Heart left ventricle (tissue), 16 donors: ENCODE results near the gene MED17. TPM values are rescaled to one million over a fixed set of nuclear protein-coding genes. Genes with fewer than 3 reads are reported as not detected.
A peak's percentile ranks its signal among the peaks of the same experiment; 100 is the strongest.
"Not testable (repeated sequence)": the region's sequence is repeated elsewhere in the genome, so short reads cannot be mapped to it uniquely, and the experiment has no call there.

Experiments
- ATAC-seq, 4 donors: fragments of 200-7000 bp; cut with Tn5 transposase; one replicate each; pipeline ENCODE4 v1.9.1; 2020 to 2022; ENCODE audit warnings: moderate library complexity in 4 of 4, mild to moderate bottlenecking in 3 of 4, moderate number of reproducible peaks in 1 of 4
- DNase-seq, 5 donors: peaks; one replicate each; pipeline ENCODE4 v3.0.0-alpha.2; 2020
- H3K27ac ChIP-seq, 12 donors: fragments of 200-600 bp; sonication (generic) in 4 of 12; one replicate each; pipeline versions ENCODE4 v1.5.0 to v1.8.0; 2016 to 2022; ENCODE audit warnings: mild to moderate bottlenecking in 2 of 12
- H3K27me3 ChIP-seq, 9 donors: fragments of 200-600 bp; sonication (generic) in 2 of 9; one replicate each; pipeline versions ENCODE4 v1.5.1 to v1.8.0; 2016 to 2022; ENCODE audit warnings: mild to moderate bottlenecking in 3 of 9
- H3K36me3 ChIP-seq, 9 donors: fragments of 200-600 bp; sonication (generic) in 2 of 9; one replicate each; pipeline versions ENCODE4 v1.5.0 to v1.8.0; 2018 to 2022; ENCODE audit warnings: mild to moderate bottlenecking in 2 of 9
- H3K4me1 ChIP-seq, 12 donors: fragments of 200-600 bp; sonication (generic) in 4 of 12; one replicate each; pipeline versions ENCODE4 v1.5.0 to v1.8.0; 2016 to 2022; ENCODE audit warnings: mild to moderate bottlenecking in 3 of 12
- H3K4me3 ChIP-seq, 12 donors: fragments of 200-600 bp; sonication (generic) in 4 of 12; one replicate each; pipeline versions ENCODE4 v1.5.0 to v1.8.0; 2017 to 2022; ENCODE audit warnings: mild to moderate bottlenecking in 9 of 12, moderate library complexity in 4 of 12
- H3K9me3 ChIP-seq, 12 donors: fragments of 200-600 bp; sonication (generic) in 4 of 12; one replicate each; pipeline versions ENCODE4 v1.5.0 to v1.8.0; 2016 to 2022; ENCODE audit warnings: mild to moderate bottlenecking in 1 of 12
- CTCF ChIP-seq, 12 donors: fragments of 200-600 bp; sonication (generic) in 4 of 12; IDR thresholded peaks; one replicate each; pipeline versions ENCODE4 v1.5.0 to v1.8.0; 2018 to 2022; ENCODE audit warnings: antibody characterized with exemption in 12 of 12, mild to moderate bottlenecking in 5 of 12
- POLR2A ChIP-seq, 2 donors: fragments of 450-650 bp; IDR thresholded peaks; one replicate each; pipeline ENCODE4 v1.6.1; 2017; ENCODE audit warnings: antibody characterized with exemption in 2 of 2, mild to moderate bottlenecking in 2 of 2, moderate library complexity in 2 of 2
- WGBS, 4 donors: extraction: QIAGEN DNeasy Blood & Tissue Kit in 2 of 4; methylation state at CpG; one replicate each; pipeline versions ENCODE4 v1.1.5 to v1.1.7; 2013 to 2018; 5-methylcytosine and 5-hydroxymethylcytosine counted together
- intact Hi-C, 10 donors: fragments of 100-400 bp; cut with DNase I; formaldehyde crosslinking; loops; one replicate each; pipeline versions ENCODE4 v1.11.1 to v1.14.2; 2022
- polyA plus RNA-seq, 2 donors: library from polyadenylated mRNA; stranded (reverse); fragments of 200-250 nt; gene quantifications; one replicate each; pipeline ENCODE4 v1.2.3, GENCODE V29; 2013
- total RNA-seq, 9 donors: library from RNA; depleted of rRNA in 2 of 9; stranded (reverse); fragments of >200 nt in 2 of 9; fragmentation: NEBNext Ultra II Directional in 3 of 9; extraction: Animal tissue kit (Norgen Biotek cat#: 25700) in 3 of 9; gene quantifications; one replicate each; pipeline versions ENCODE4 v1.1.0 to v1.2.4, GENCODE V29; 2016 to 2023
- donor health status: ischemic (EF 13 %, LVEDD 7.1; RV severe dilation, severe dysfunction).
- donor health status: healthy with polysubstance abuse.
- donor health status: DM: no; HTN: yes; CAD: no.
- donor health status: DM: no; HTN: no; CAD: no.
- donor health status: ischemic (EF 25% LVEDD 6.9; RV normal size, moderate dysfunction).
- donor health status: ischemic (EF 25% LVEDD 5.7; RV mildly dilated, moderate dysfunction).
- donor health status: healthy.
- donor health status: DM: yes; HTN: yes; CAD: no.
- donor health status: ischemic (EF 35%, LVEDD 5.7; RV mildly dilated, moderate dysfunction).
- donor health status: nonischemic (EF 11% LVEDD 7.7; RV severe dilation, severe dysfunction).
- donor health status: DM: yes; HTN: yes; CAD: no.
- donor health status: PGD.
- donor health status: ischemic (EF 29% LVEDD 5.4; RV normal size, mild dysfunction).
- donor health status: nonischemic (EF 23%, LVEDD 6.1; RV moderate dilation, normal function).

The MED17 gene
- total and polyA plus RNA-seq, 11 donors: 9.2 to 28.6 (median 16.1) TPM

GRCh38 chr11:93744669-93745004 lies 39.4 kb upstream of the MED17 start:
- WGBS, 4 donors: 47 to 57% (median 50%) methylated on average over 7 of the region's 7 CpGs
- DNase-seq: no peak
- TF ChIP-seq CTCF (IDR thresholded peaks at IDR 0.05) (no peak), POLR2A (IDR thresholded peaks at IDR 0.05) (no peak)
- peak overlapping the region in 4 of 12 donors; percentile 7 to 20 (median 14) for H3K4me3 ChIP-seq
- peaks cover 0 to 16% (median 7%) of the 10 kb centered on the region in 9 donors for H3K36me3 ChIP-seq
- H3K4me1 ChIP-seq: peaks cover 0 to 44% (median 23%) of the 10 kb centered on the region in 12 donors
- intact Hi-C loops: loop anchor here in 8 of 10 donors (5.0 kb wide), 1 partner anchor 38 kb away; the partner anchor contains the start of gene MED17 (in 8 of the 8)
- H3K27ac ChIP-seq: peak overlapping the region in 10 of 12 donors; percentile 27 to 75 (median 54)
- H3K9me3 ChIP-seq: no peaks in the 10 kb centered on the region
- ATAC-seq: no peak
- no peaks in the 10 kb centered on the region for H3K27me3 ChIP-seq

DNA sequence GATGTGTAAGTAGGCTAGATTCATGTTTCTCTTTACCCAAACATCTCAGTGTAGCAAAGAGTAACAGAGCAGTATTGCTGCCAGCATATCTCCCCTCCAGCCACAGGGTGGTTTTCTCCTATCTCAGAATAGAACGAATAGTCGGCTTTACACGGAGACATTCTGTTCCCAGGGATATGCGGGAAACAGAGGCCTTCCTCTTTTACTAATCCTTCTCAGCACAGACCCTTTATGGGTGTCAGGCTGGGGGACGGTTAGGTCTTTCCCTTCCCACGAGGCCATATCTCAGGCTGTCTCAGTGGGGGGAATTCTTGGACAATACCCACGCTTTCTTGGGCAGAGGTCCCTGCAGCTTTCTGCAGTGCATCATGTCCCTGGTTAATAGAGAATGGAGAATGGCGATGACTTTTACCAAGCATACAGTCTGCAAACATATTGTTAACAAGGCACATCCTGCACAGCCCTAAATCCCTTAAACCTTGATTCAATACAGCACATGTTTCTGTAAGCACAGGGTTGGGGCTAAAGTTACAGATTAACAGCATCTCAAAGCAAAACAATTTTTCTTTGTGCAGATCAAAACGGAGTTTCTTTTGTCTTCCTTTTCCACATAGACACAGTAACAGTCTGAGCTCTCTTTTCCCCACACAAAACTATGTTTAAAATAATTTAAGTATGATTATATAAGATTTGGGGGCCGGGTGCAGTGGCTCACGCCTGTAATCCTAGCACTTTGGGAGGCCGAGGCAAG lies 38.9 kb upstream of the MED17 start:
- ATAC-seq, DNase-seq, H3K27me3 ChIP-seq, H3K9me3 ChIP-seq, intact Hi-C loops: not testable (repeated sequence)
- 45 to 51% (median 49%) methylated on average over 12 of the region's 12 CpGs for WGBS, 4 donors
- peak overlapping the region in 5 of 12 donors; percentile 7 to 20 (median 9) for H3K4me3 ChIP-seq
- H3K27ac ChIP-seq: peak overlapping the region in 10 of 12 donors; percentile 27 to 75 (median 54)
- H3K4me1 ChIP-seq: peaks cover 0 to 39% (median 18%) of the 10 kb centered on the region in 12 donors
- H3K36me3 ChIP-seq: peaks cover 0 to 22% (median 7%) of the 10 kb centered on the region in 9 donors

- Histone ChIP-seq H3K36me3 (peaks cover 0 to 31% (median 11%) of the 10 kb centered on the region in 9 donors), H3K9me3 (no peaks in the 10 kb centered on the region), H3K4me3 (no peak overlapping the region), H3K4me1 (peaks cover 0 to 37% (median 16%) of the 10 kb centered on the region in 12 donors), H3K27ac (peak overlapping the region in 1 of 12 donors; percentile 63), H3K27me3 (no peaks in the 10 kb centered on the region)
- WGBS, 4 donors: 52 to 63% (median 59%) methylated on average over 2 of the region's 2 CpGs
- no peak for TF ChIP-seq CTCF (IDR thresholded peaks at IDR 0.05)
- TF ChIP-seq POLR2A (IDR thresholded peaks at IDR 0.05): no peak
- ATAC-seq: no peak
- DNase-seq: no peak
- intact Hi-C loops: no loop called here
Measured at GRCh38 chr11:93746101-93746500, 38.0 kb upstream of the MED17 start.

DNA sequence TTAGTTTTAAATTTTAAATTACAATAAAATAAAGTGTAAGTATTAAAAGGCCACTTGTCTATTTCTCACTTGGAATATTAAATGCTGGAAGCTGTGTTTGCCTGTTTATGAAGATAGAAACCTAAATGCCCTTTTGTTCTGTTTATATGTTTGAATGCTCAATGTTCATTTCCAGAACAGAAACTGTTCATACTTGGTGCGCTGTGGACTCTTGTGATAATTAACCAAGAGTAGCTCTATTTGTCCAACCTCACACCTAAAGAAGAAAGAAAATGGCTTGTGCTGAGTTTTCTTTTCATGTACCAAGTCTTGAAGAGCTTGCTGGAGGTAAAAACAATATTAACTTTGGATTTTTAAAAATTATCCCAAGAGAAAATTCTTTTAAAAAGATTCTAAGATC lies 37.0 kb upstream of the MED17 start:
- no peak overlapping the region for H3K4me3 ChIP-seq
- no peaks in the 10 kb centered on the region for H3K27me3 ChIP-seq
- H3K36me3 ChIP-seq: peaks cover 0 to 39% (median 11%) of the 10 kb centered on the region in 9 donors
- no peak overlapping the region for H3K27ac ChIP-seq
- ATAC-seq: no peak
- TF ChIP-seq POLR2A (IDR thresholded peaks at IDR 0.05): no peak
- TF ChIP-seq CTCF (IDR thresholded peaks at IDR 0.05): no peak
- intact Hi-C loops: no loop called here
- peaks cover 0 to 35% (median 15%) of the 10 kb centered on the region in 12 donors for H3K4me1 ChIP-seq
- no peaks in the 10 kb centered on the region for H3K9me3 ChIP-seq
- WGBS, 4 donors: 89 to 95% (median 93%) methylated on average over 1 of the region's 1 CpG
- DNase-seq: no peak
